Upper lobe of left lung (tissue), 6 donors: ENCODE measurements around the gene REPIN1. TPM values are rescaled to one million over a fixed set of nuclear protein-coding genes. Genes with fewer than 3 reads are reported as not detected.

Source experiments
- ATAC-seq, 2 donors: fragments of 200-7000 bp; cut with Tn5 transposase; one replicate each; pipeline ENCODE4 v1.9.1; 2022; ENCODE audit warnings: mild to moderate bottlenecking in 2 of 2, moderate library complexity in 2 of 2; ENCODE audit not compliant: low FRiP score in 2 of 2
- DNase-seq, 2 donors: peaks; one replicate each; pipeline ENCODE4 v3.0.0-alpha.2; 2019 to 2020
- H3K27ac ChIP-seq, 4 donors: fragments of 200-600 bp; sonication (generic); one replicate each; pipeline ENCODE4 v1.5.1; 2016 to 2019
- H3K27me3 ChIP-seq, 4 donors: fragments of 200-600 bp; sonication (generic); one replicate each; pipeline ENCODE4 v1.5.1; 2017 to 2019
- H3K36me3 ChIP-seq, 4 donors: fragments of 200-600 bp; sonication (generic); one replicate each; pipeline ENCODE4 v1.5.1; 2016 to 2019
- H3K4me1 ChIP-seq, 4 donors: fragments of 200-600 bp; sonication (generic); one replicate each; pipeline ENCODE4 v1.5.1; 2018 to 2019
- H3K4me3 ChIP-seq, 4 donors: fragments of 200-600 bp; sonication (generic); one replicate each; pipeline ENCODE4 v1.5.1; 2017 to 2019; ENCODE audit warnings: mild to moderate bottlenecking in 2 of 4, moderate library complexity in 1 of 4
- H3K9me3 ChIP-seq, 4 donors: fragments of 200-600 bp; sonication (generic); one replicate each; pipeline ENCODE4 v1.5.1; 2018 to 2019
- CTCF ChIP-seq, 6 experiments: fragments of 450-650 bp in 4 of 6; fragments of 200-600 bp in 2 of 6; sonication (generic) in 2 of 6; IDR thresholded peaks; one replicate each; pipeline ENCODE4 v1.5.1; 2016 to 2019; ENCODE audit warnings: antibody characterized with exemption in 6 of 6
- EP300 ChIP-seq, 4 donors: sonication (generic); formaldehyde crosslinking; IDR thresholded peaks; one replicate each; pipeline ENCODE4 v1.5.1; 2017; ENCODE audit warnings: antibody characterized with exemption in 4 of 4, control low read depth in 2 of 4
- POLR2A ChIP-seq, 4 donors: fragments of 450-650 bp; IDR thresholded peaks; one replicate each; pipeline ENCODE4 v1.5.1; 2016 to 2017; ENCODE audit warnings: antibody characterized with exemption in 4 of 4, mild to moderate bottlenecking in 2 of 4
- POLR2AphosphoS5 ChIP-seq, 2 donors: sonication (generic); formaldehyde crosslinking; IDR thresholded peaks; one replicate each; pipeline ENCODE4 v1.5.1; 2017; ENCODE audit warnings: antibody characterized with exemption in 2 of 2
- WGBS, 2 donors: methylation state at CpG; one replicate each; pipeline ENCODE4 v1.1.5; 2017 to 2018; 5-methylcytosine and 5-hydroxymethylcytosine counted together
- total RNA-seq, 6 donors: library from RNA; depleted of rRNA in 4 of 6; stranded (reverse); fragments of >200 nt in 4 of 6; gene quantifications; one replicate each; pipeline versions ENCODE4 v1.1.0 to v1.2.1, GENCODE V29; 2016 to 2021
- donor health status: DM: no; HTN: no; CAD: no; lungs with moderate emphysema.
- donor health status: DM: no; HTN: yes; CAD: no; lungs with severe emphysema.

REPIN1 gene
- total RNA-seq, 6 donors from 2014 or later: 65.2 to 125 (median 105) TPM

DNA sequence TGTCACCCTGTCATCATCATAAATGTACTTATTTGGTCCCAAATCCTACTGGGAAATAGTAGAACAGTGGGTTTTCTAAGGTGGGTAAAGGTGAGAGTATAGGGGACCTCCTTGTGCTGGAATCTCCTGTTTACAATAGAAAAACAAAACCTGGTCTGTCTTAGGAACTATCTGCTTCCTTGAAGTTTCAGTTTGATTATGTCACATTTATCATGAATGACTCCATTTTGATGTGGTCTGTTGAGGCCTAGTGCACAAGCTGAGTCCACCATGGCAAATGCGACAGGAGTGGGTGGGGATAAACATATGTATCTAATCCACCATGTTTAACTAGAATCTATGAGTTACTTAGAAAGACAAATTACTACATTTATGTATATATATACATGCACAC, 13.0 kb upstream of the REPIN1 start:
- Histone ChIP-seq H3K27me3 (no peaks in the 10 kb centered on the region), H3K27ac (peak overlapping the region in 1 of 4 donors; percentile 34), H3K4me1 (peaks cover 0 to 3% (median 0%) of the 10 kb centered on the region in 4 donors), H3K36me3 (no peaks in the 10 kb centered on the region), H3K9me3 (no peaks in the 10 kb centered on the region), H3K4me3 (no peak overlapping the region)
- WGBS, 2 donors: 71 to 84% methylated on average over 1 of the region's 1 CpG
- DNase-seq (no peak), ATAC-seq (no peak)
- TF ChIP-seq EP300 (IDR thresholded peaks at IDR 0.05) (no peak), POLR2A (IDR thresholded peaks at IDR 0.05) (no peak), POLR2AphosphoS5 (IDR thresholded peaks at IDR 0.05) (no peak), CTCF (IDR thresholded peaks at IDR 0.05) (no peak)

DNA sequence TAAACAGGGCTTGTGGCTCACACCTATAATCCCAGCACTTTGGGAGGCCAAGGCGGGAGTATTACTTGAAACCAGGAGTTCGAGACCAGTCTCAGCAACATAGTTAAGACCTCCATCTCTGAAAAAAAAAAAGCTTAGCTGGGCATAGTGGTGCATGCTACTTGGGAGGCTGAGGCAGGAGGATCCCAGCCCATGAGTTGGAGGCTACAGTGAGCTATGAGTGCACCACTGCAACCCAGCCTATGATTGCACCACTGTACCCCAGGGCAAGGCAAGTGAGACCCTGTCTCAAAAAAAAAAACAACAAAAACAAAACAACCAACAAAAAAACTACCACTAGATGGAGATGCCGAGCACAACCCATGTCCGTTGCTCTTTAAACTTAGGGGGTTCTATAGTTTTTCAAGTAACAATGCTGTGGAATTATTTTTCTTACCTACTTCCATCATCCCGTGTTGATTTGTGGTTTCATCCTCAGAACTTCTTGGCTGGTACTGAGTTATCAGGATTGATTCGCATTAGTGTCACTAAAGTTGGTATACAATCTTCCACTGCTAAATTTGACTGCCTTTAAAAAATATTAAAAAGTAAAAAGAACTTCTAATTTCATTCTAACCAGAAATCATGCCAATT, 12.2 kb upstream of the REPIN1 start:
- DNase-seq (no peak), ATAC-seq (peak in 1 of 2 donors; percentile 44)
- Histone ChIP-seq H3K4me3 (no peak overlapping the region), H3K9me3 (no peaks in the 10 kb centered on the region), H3K36me3 (no peaks in the 10 kb centered on the region), H3K4me1 (peaks cover 0 to 3% (median 0%) of the 10 kb centered on the region in 4 donors), H3K27ac (no peak overlapping the region), H3K27me3 (no peaks in the 10 kb centered on the region)
- TF ChIP-seq CTCF (IDR thresholded peaks at IDR 0.05) (peak in 4 of 6 experiments; percentile 16 to 49 (median 33)), POLR2A (IDR thresholded peaks at IDR 0.05) (no peak)
- WGBS, 2 donors: 34 to 38% methylated on average over 6 of the region's 6 CpGs

DNA sequence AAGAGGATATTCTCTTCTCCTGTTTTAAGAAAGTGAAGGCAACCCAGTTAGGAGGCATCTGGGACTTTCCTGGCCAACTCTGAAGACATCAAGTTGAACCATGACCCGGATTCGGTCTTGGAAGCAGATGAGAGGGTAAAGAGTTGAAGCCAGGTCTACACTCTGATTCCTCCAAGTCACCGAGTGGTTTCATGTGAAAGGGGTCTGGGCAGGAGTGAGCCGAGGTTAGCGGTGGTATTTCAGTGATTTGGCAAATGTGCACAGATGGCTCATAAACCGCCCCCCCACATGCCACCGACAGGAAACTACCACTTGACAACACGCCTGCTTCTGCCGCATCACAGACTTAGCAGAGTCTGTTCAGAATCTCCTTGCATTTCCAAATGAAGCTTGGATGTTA, 11.4 kb upstream of the REPIN1 start:
- Histone ChIP-seq H3K27ac (peak overlapping the region in 1 of 4 donors; percentile 15), H3K9me3 (no peaks in the 10 kb centered on the region), H3K4me3 (no peak overlapping the region), H3K4me1 (no peaks in the 10 kb centered on the region), H3K36me3 (no peaks in the 10 kb centered on the region), H3K27me3 (no peaks in the 10 kb centered on the region)
- WGBS, 2 donors: 47 to 54% methylated on average over 9 of the region's 9 CpGs
- TF ChIP-seq POLR2A (IDR thresholded peaks at IDR 0.05) (no peak), POLR2AphosphoS5 (IDR thresholded peaks at IDR 0.05) (no peak), CTCF (IDR thresholded peaks at IDR 0.05) (no peak), EP300 (IDR thresholded peaks at IDR 0.05) (no peak)
- DNase-seq (no peak), ATAC-seq (no peak)

GRCh38 chr7:150357771-150358427, 10.7 kb upstream of the REPIN1 start:
- Histone ChIP-seq H3K36me3 (no peaks in the 10 kb centered on the region), H3K9me3 (no peaks in the 10 kb centered on the region), H3K27ac (peak overlapping the region in 1 of 4 donors; percentile 15), H3K27me3 (no peaks in the 10 kb centered on the region), H3K4me1 (no peaks in the 10 kb centered on the region), H3K4me3 (no peak overlapping the region)
- no peak for DNase-seq
- ATAC-seq: no peak
- 68 to 73% methylated on average over 13 of the region's 13 CpGs for WGBS, 2 donors
- TF ChIP-seq EP300 (IDR thresholded peaks at IDR 0.05) (no peak), POLR2A (IDR thresholded peaks at IDR 0.05) (no peak), CTCF (IDR thresholded peaks at IDR 0.05) (no peak), POLR2AphosphoS5 (IDR thresholded peaks at IDR 0.05) (no peak)

- no peak for ATAC-seq
These were observed 10.2 kb upstream of the REPIN1 start for GRCh38 chr7:150358433-150358832.

More at GRCh38 chr7:150358433-150358832, 10.2 kb upstream of the REPIN1 start:
- Histone ChIP-seq H3K4me3 (no peak overlapping the region), H3K4me1 (no peaks in the 10 kb centered on the region), H3K27ac (no peak overlapping the region), H3K36me3 (no peaks in the 10 kb centered on the region), H3K9me3 (no peaks in the 10 kb centered on the region), H3K27me3 (no peaks in the 10 kb centered on the region)
- no peak for DNase-seq
- 95 to 98% methylated on average over 4 of the region's 4 CpGs for WGBS, 2 donors
- no peak for TF ChIP-seq POLR2A (IDR thresholded peaks at IDR 0.05)
- TF ChIP-seq EP300 (IDR thresholded peaks at IDR 0.05): no peak
- no peak for TF ChIP-seq CTCF (IDR thresholded peaks at IDR 0.05)
- no peak for TF ChIP-seq POLR2AphosphoS5 (IDR thresholded peaks at IDR 0.05)
